Peyer's patch (tissue), 4 donors: ENCODE data around the gene KIF18B.

ENCODE experiments used
- POLR2A ChIP-seq, 2 donors: fragments of 450-650 bp; IDR thresholded peaks; one replicate each; pipeline ENCODE4 v1.5.1; 2017; ENCODE audit warnings: antibody characterized with exemption in 2 of 2, mild to moderate bottlenecking in 2 of 2, moderate library complexity in 2 of 2
- TF ChIP-seq, protein P1 (sequence below), 6 experiments: fragments of 450-650 bp in 4 of 6; fragments of 200-600 bp in 2 of 6; sonication (generic) in 1 of 6; IDR thresholded peaks; one replicate each; pipeline ENCODE4 v1.5.1; 2017 to 2019; ENCODE audit warnings: antibody characterized with exemption in 6 of 6, mild to moderate bottlenecking in 3 of 6, moderate library complexity in 1 of 6

GRCh38 chr17:44914148-44914547 is 33.4 kb downstream of the KIF18B start:
- TF ChIP-seq, protein P1, sequence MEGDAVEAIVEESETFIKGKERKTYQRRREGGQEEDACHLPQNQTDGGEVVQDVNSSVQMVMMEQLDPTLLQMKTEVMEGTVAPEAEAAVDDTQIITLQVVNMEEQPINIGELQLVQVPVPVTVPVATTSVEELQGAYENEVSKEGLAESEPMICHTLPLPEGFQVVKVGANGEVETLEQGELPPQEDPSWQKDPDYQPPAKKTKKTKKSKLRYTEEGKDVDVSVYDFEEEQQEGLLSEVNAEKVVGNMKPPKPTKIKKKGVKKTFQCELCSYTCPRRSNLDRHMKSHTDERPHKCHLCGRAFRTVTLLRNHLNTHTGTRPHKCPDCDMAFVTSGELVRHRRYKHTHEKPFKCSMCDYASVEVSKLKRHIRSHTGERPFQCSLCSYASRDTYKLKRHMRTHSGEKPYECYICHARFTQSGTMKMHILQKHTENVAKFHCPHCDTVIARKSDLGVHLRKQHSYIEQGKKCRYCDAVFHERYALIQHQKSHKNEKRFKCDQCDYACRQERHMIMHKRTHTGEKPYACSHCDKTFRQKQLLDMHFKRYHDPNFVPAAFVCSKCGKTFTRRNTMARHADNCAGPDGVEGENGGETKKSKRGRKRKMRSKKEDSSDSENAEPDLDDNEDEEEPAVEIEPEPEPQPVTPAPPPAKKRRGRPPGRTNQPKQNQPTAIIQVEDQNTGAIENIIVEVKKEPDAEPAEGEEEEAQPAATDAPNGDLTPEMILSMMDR (IDR thresholded peaks at IDR 0.05): no peak
- TF ChIP-seq POLR2A (IDR thresholded peaks at IDR 0.05): no peak
